RWPE1 (cell line): ENCODE data around the gene PER2.

Experiments
- CTCF ChIA-PET: fragments of 350-600 bp; sonication (Branson Sonifier 250); formaldehyde crosslinking; extraction: SDS; loops from one replicate; lab custom pipeline; 2021; lab: Yijun Ruan, JAX
- POLR2A ChIA-PET: fragments of 400-600 bp; formaldehyde crosslinking; extraction: SDS; loops from one replicate; lab custom pipeline; 2020; ENCODE audit warnings: antibody characterized with exemption; ENCODE audit not compliant: low non-redundant PET; lab: Yijun Ruan, JAX
- DNase-seq: peaks from one replicate; pipeline ENCODE4 v3.0.0; 2012; ENCODE audit warnings: low spot score
- H3K27ac ChIP-seq: fragments of 450-650 bp; 2 replicates; pipeline ENCODE4 v1.5.1; 2017
- CTCF ChIP-seq: fragments of 450-650 bp; conservative IDR thresholded peaks from 2 replicates; pipeline ENCODE4 v1.5.1; 2017; ENCODE audit warnings: low read depth, mild to moderate bottlenecking

The PER2 gene

GRCh38 chr2:238231809-238232208 is 56.6 kb downstream of the PER2 start:
- ChIA-PET CTCF (no interaction called here), POLR2A (no interaction called here)
- H3K27ac ChIP-seq = no peak overlapping the region
- DNase-seq = no peak
- no peak for TF ChIP-seq CTCF

- DNase-seq = no peak
- ChIA-PET POLR2A (no interaction called here), CTCF (no interaction called here)
- no peak overlapping the region for H3K27ac ChIP-seq
- TF ChIP-seq CTCF = no peak
These were observed 57.1 kb downstream of the PER2 start for GRCh38 chr2:238231251-238231793.

DNA sequence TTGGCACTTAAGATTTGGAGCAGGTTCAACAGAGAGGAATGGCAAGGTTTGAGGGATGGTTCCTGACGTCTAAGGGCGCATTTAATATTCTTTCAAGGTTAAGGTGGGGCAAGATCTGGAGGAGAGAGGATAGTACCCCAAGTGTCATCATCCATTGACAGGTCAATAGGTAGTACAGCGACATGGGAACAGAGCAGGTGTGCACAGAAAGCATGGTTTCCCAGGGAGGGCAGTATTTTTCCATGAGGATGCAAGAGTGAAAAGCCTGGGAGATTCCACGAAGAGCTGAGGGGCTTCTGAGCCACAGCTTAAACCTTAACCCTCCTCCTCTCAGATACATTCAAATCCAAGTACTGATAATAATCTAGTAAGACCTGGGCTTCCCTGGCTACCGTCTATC is 57.7 kb downstream of the PER2 start:
- no peak for TF ChIP-seq CTCF
- no peak for DNase-seq
- ChIA-PET CTCF (no interaction called here), POLR2A (no interaction called here)
- no peak overlapping the region for H3K27ac ChIP-seq

- ChIA-PET CTCF (interaction anchor here (0.6 kb wide), 1 partner anchor 371 kb away, joined by 3 read pairs; no protein-coding TSS in a partner anchor), POLR2A (no interaction called here)
- no peak overlapping the region for H3K27ac ChIP-seq
- no peak for TF ChIP-seq CTCF
- no peak for DNase-seq
These were observed 59.7 kb downstream of the PER2 start for GRCh38 chr2:238228700-238229099.

GRCh38 chr2:238227587-238228032 is 60.8 kb downstream of the PER2 start:
- no peak for TF ChIP-seq CTCF
- H3K27ac ChIP-seq = no peak overlapping the region
- ChIA-PET POLR2A (no interaction called here), CTCF (interaction anchor here (0.7 kb wide), 1 partner anchor 15 kb away, joined by 3 read pairs; no protein-coding TSS in a partner anchor)
- no peak for DNase-seq

- TF ChIP-seq CTCF = no peak
- DNase-seq = no peak
- CTCF ChIA-PET = no interaction called here
- H3K27ac ChIP-seq = no peak overlapping the region
- POLR2A ChIA-PET = no interaction called here
These were observed 61.5 kb downstream of the PER2 start for GRCh38 chr2:238226698-238227586.
